ENCODE data around the gene COQ10A.
"Not testable (repeated sequence)": the region's sequence is repeated elsewhere in the genome, so short reads cannot be mapped to it uniquely, and the experiment has no call there.

Gene COQ10A

GRCh38 chr12:56260380-56260779 is 6.4 kb upstream of the COQ10A start:
- Histone ChIP-seq H3K27ac (ENCODE audit: low read length) (no peak overlapping the region), H3K4me1 (ENCODE audit: control insufficient read depth in 1 of 2, insufficient read depth in 2 of 2, low read length in 2 of 2) (peaks cover 12 to 22% of the 10 kb centered on the region in 2 donors), H3K36me3 (ENCODE audit: control insufficient read depth in 1 of 2, insufficient read depth in 2 of 2, low read length in 2 of 2) (peaks cover 0 to 4% of the 10 kb centered on the region in 2 donors), H3K27me3 (ENCODE audit: low read depth, low read length) (no peaks in the 10 kb centered on the region), H3K9me3 (ENCODE audit: control insufficient read depth in 1 of 2, low read length in 2 of 2) (no peaks in the 10 kb centered on the region), H3K4me3 (ENCODE audit: low read depth in 1 of 2, low read length in 2 of 2) (no peak overlapping the region)

- Histone ChIP-seq H3K4me3 (ENCODE audit: low read depth in 1 of 2, low read length in 2 of 2) (no peak overlapping the region), H3K36me3 (ENCODE audit: control insufficient read depth in 1 of 2, insufficient read depth in 2 of 2, low read length in 2 of 2) (no peaks in the 10 kb centered on the region), H3K4me1 (ENCODE audit: control insufficient read depth in 1 of 2, insufficient read depth in 2 of 2, low read length in 2 of 2) (peaks cover 12 to 22% of the 10 kb centered on the region in 2 donors), H3K9me3 (ENCODE audit: control insufficient read depth in 1 of 2, low read length in 2 of 2) (no peaks in the 10 kb centered on the region), H3K27ac (ENCODE audit: low read length) (no peak overlapping the region), H3K27me3 (ENCODE audit: low read depth, low read length) (no peaks in the 10 kb centered on the region)
These were observed 5.8 kb upstream of the COQ10A start for GRCh38 chr12:56260921-56261320.

GRCh38 chr12:56261503-56262232 is 5.1 kb upstream of the COQ10A start:
- H3K9me3 ChIP-seq (ENCODE audit: control insufficient read depth in 1 of 2, low read length in 2 of 2), result no peaks in the 10 kb centered on the region
- H3K4me3 ChIP-seq (ENCODE audit: low read depth in 1 of 2, low read length in 2 of 2), result no peak overlapping the region
- H3K27me3 ChIP-seq (ENCODE audit: low read depth, low read length), result no peaks in the 10 kb centered on the region
- H3K27ac ChIP-seq (ENCODE audit: low read length), result no peak overlapping the region
- peaks cover 7 to 20% of the 10 kb centered on the region in 2 donors for H3K4me1 ChIP-seq (ENCODE audit: control insufficient read depth in 1 of 2, insufficient read depth in 2 of 2, low read length in 2 of 2)
- no peaks in the 10 kb centered on the region for H3K36me3 ChIP-seq (ENCODE audit: control insufficient read depth in 1 of 2, insufficient read depth in 2 of 2, low read length in 2 of 2)

- not testable (repeated sequence) for H3K36me3 ChIP-seq (ENCODE audit: control insufficient read depth in 1 of 2, insufficient read depth in 2 of 2, low read length in 2 of 2); H3K9me3 ChIP-seq (ENCODE audit: control insufficient read depth in 1 of 2, low read length in 2 of 2); H3K27me3 ChIP-seq (ENCODE audit: low read depth, low read length); H3K27ac ChIP-seq (ENCODE audit: low read length); H3K4me3 ChIP-seq (ENCODE audit: low read depth in 1 of 2, low read length in 2 of 2)
- H3K4me1 ChIP-seq (ENCODE audit: control insufficient read depth in 1 of 2, insufficient read depth in 2 of 2, low read length in 2 of 2), result peaks cover 0 to 14% of the 10 kb centered on the region in 2 donors
These were observed 3.8 kb upstream of the COQ10A start for GRCh38 chr12:56262955-56263354.

GRCh38 chr12:56266068-56266692 is 562 bp upstream of the COQ10A start:
- not testable (repeated sequence) for H3K27me3 ChIP-seq (ENCODE audit: low read depth, low read length); H3K9me3 ChIP-seq (ENCODE audit: control insufficient read depth in 1 of 2, low read length in 2 of 2)
- Histone ChIP-seq H3K4me1 (ENCODE audit: control insufficient read depth in 1 of 2, insufficient read depth in 2 of 2, low read length in 2 of 2) (peaks cover 1 to 18% of the 10 kb centered on the region in 2 donors), H3K27ac (ENCODE audit: low read length) (peak overlapping the region; percentile 79), H3K4me3 (ENCODE audit: low read depth in 1 of 2, low read length in 2 of 2) (peak overlapping the region; percentile 80 to 82), H3K36me3 (ENCODE audit: control insufficient read depth in 1 of 2, insufficient read depth in 2 of 2, low read length in 2 of 2) (peaks cover 5 to 15% of the 10 kb centered on the region in 2 donors)

- Histone ChIP-seq H3K9me3 (ENCODE audit: control insufficient read depth in 1 of 2, low read length in 2 of 2) (no peaks in the 10 kb centered on the region), H3K27me3 (ENCODE audit: low read depth, low read length) (no peaks in the 10 kb centered on the region), H3K4me3 (ENCODE audit: low read depth in 1 of 2, low read length in 2 of 2) (peak overlapping the region; percentile 80 to 82), H3K27ac (ENCODE audit: low read length) (no peak overlapping the region), H3K4me1 (ENCODE audit: control insufficient read depth in 1 of 2, insufficient read depth in 2 of 2, low read length in 2 of 2) (peaks cover 5 to 21% of the 10 kb centered on the region in 2 donors), H3K36me3 (ENCODE audit: control insufficient read depth in 1 of 2, insufficient read depth in 2 of 2, low read length in 2 of 2) (peaks cover 12 to 15% of the 10 kb centered on the region in 2 donors)
These were observed 815 bp downstream of the COQ10A start for GRCh38 chr12:56267443-56268071.

GRCh38 chr12:56271031-56271430 is 4.3 kb downstream of the COQ10A start:
- Histone ChIP-seq H3K27me3 (ENCODE audit: low read depth, low read length) (no peaks in the 10 kb centered on the region), H3K9me3 (ENCODE audit: control insufficient read depth in 1 of 2, low read length in 2 of 2) (no peaks in the 10 kb centered on the region), H3K36me3 (ENCODE audit: control insufficient read depth in 1 of 2, insufficient read depth in 2 of 2, low read length in 2 of 2) (peaks cover 40 to 41% of the 10 kb centered on the region in 2 donors), H3K4me3 (ENCODE audit: low read depth in 1 of 2, low read length in 2 of 2) (no peak overlapping the region), H3K27ac (ENCODE audit: low read length) (no peak overlapping the region), H3K4me1 (ENCODE audit: control insufficient read depth in 1 of 2, insufficient read depth in 2 of 2, low read length in 2 of 2) (peaks cover 5 to 21% of the 10 kb centered on the region in 2 donors)

- not testable (repeated sequence) for H3K9me3 ChIP-seq (ENCODE audit: control insufficient read depth in 1 of 2, low read length in 2 of 2); H3K4me3 ChIP-seq (ENCODE audit: low read depth in 1 of 2, low read length in 2 of 2); H3K27ac ChIP-seq (ENCODE audit: low read length); H3K27me3 ChIP-seq (ENCODE audit: low read depth, low read length)
- H3K36me3 ChIP-seq (ENCODE audit: control insufficient read depth in 1 of 2, insufficient read depth in 2 of 2, low read length in 2 of 2), result peaks cover 42 to 44% of the 10 kb centered on the region in 2 donors
- H3K4me1 ChIP-seq (ENCODE audit: control insufficient read depth in 1 of 2, insufficient read depth in 2 of 2, low read length in 2 of 2), result peaks cover 5 to 15% of the 10 kb centered on the region in 2 donors
These were observed 5.7 kb downstream of the COQ10A start for GRCh38 chr12:56272468-56272867.

- H3K36me3 ChIP-seq (ENCODE audit: control insufficient read depth in 1 of 2, insufficient read depth in 2 of 2, low read length in 2 of 2), result peaks cover 41 to 56% of the 10 kb centered on the region in 2 donors
- H3K27ac ChIP-seq (ENCODE audit: low read length), result no peak overlapping the region
These were observed 7.6 kb downstream of the COQ10A start for GRCh38 chr12:56274299-56274698.

GRCh38 chr12:56278905-56279304 is 12.2 kb downstream of the COQ10A start:
- Histone ChIP-seq H3K9me3 (ENCODE audit: control insufficient read depth in 1 of 2, low read length in 2 of 2) (no peaks in the 10 kb centered on the region), H3K27ac (ENCODE audit: low read length) (no peak overlapping the region), H3K36me3 (ENCODE audit: control insufficient read depth in 1 of 2, insufficient read depth in 2 of 2, low read length in 2 of 2) (peaks cover 50 to 67% of the 10 kb centered on the region in 2 donors), H3K27me3 (ENCODE audit: low read depth, low read length) (no peaks in the 10 kb centered on the region), H3K4me3 (ENCODE audit: low read depth in 1 of 2, low read length in 2 of 2) (no peak overlapping the region), H3K4me1 (ENCODE audit: control insufficient read depth in 1 of 2, insufficient read depth in 2 of 2, low read length in 2 of 2) (peaks cover 0 to 6% of the 10 kb centered on the region in 2 donors)

More at GRCh38 chr12:56274299-56274698, 7.6 kb downstream of the COQ10A start:
- Histone ChIP-seq H3K9me3 (ENCODE audit: control insufficient read depth in 1 of 2, low read length in 2 of 2) (no peaks in the 10 kb centered on the region), H3K27me3 (ENCODE audit: low read depth, low read length) (no peaks in the 10 kb centered on the region), H3K4me3 (ENCODE audit: low read depth in 1 of 2, low read length in 2 of 2) (no peak overlapping the region), H3K4me1 (ENCODE audit: control insufficient read depth in 1 of 2, insufficient read depth in 2 of 2, low read length in 2 of 2) (peaks cover 5 to 10% of the 10 kb centered on the region in 2 donors)

GRCh38 chr12:56280849-56281248 is 14.1 kb downstream of the COQ10A start:
- Histone ChIP-seq H3K36me3 (ENCODE audit: control insufficient read depth in 1 of 2, insufficient read depth in 2 of 2, low read length in 2 of 2) (peaks cover 43 to 59% of the 10 kb centered on the region in 2 donors), H3K4me3 (ENCODE audit: low read depth in 1 of 2, low read length in 2 of 2) (no peak overlapping the region), H3K4me1 (ENCODE audit: control insufficient read depth in 1 of 2, insufficient read depth in 2 of 2, low read length in 2 of 2) (peaks cover 0 to 8% of the 10 kb centered on the region in 2 donors), H3K9me3 (ENCODE audit: control insufficient read depth in 1 of 2, low read length in 2 of 2) (no peaks in the 10 kb centered on the region), H3K27ac (ENCODE audit: low read length) (no peak overlapping the region), H3K27me3 (ENCODE audit: low read depth, low read length) (no peaks in the 10 kb centered on the region)
